B cell (primary cell): Measurements from ENCODE around the gene TBC1D4. TPM values are rescaled to one million over a fixed set of nuclear protein-coding genes. Genes with fewer than 3 reads are reported as not detected.

Experiments used
- ATAC-seq: fragments of 200-7000 bp; cut with Tn5 transposase; one replicate; pipeline ENCODE4 v1.10.0; 2021; ENCODE audit warnings: low read depth, mild to moderate bottlenecking, moderate number of reproducible peaks, moderate library complexity
- CTCF ChIA-PET: fragments of 350-600 bp; sonication (Branson Sonifier 250); formaldehyde crosslinking; loops from one replicate; lab custom pipeline; 2021; ENCODE audit warnings: antibody characterized with exemption, inconsistent platforms; lab: Charles Lee
- POLR2A ChIA-PET: fragments of 350-600 bp; sonication (Branson Sonifier 250); formaldehyde crosslinking; loops from one replicate; lab custom pipeline; 2021; ENCODE audit warnings: antibody characterized with exemption; lab: Charles Lee
- DNase-seq: peaks from one replicate; pipeline ENCODE4 v3.0.0; 2013
- H2AFZ ChIP-seq: 2 replicates; pipeline ENCODE4 v1.6.1; 2012; ENCODE audit warnings: mild to moderate bottlenecking, low read depth, low read length; ENCODE audit not compliant: insufficient read depth, poor library complexity, severe bottlenecking
- H3K27ac ChIP-seq, 2 donors: 1 replicate in 1 of 2; 2 replicates in 1 of 2; pipeline ENCODE4 v1.5.1; 2012 to 2013; ENCODE audit warnings: low read length in 2 of 2, mild to moderate bottlenecking in 2 of 2, moderate library complexity in 1 of 2
- H3K27me3 ChIP-seq, 4 experiments: fragments of 200-600 bp in 1 of 4; sonication (generic) in 1 of 4; replicated peaks in 1 of 4; 1 replicate in 2 of 4; 2 replicates in 2 of 4; pipeline versions ENCODE4 v1.6.1 to v1.7.0; 2013 to 2016; ENCODE audit warnings: low read length in 3 of 4, mild to moderate bottlenecking in 2 of 4, mixed read lengths in 1 of 4, moderate library complexity in 1 of 4; ENCODE audit not compliant: insufficient read depth in 4 of 4, control insufficient read depth in 3 of 4; ENCODE audit errors: control extremely low read depth in 1 of 4
- H3K36me3 ChIP-seq, 2 experiments: replicated peaks in 1 of 2; 1 replicate in 1 of 2; 2 replicates in 1 of 2; pipeline versions ENCODE4 v1.6.1 to v1.7.1; 2013; ENCODE audit warnings: low read length in 1 of 2; ENCODE audit not compliant: insufficient read depth in 2 of 2, control insufficient read depth in 1 of 2; ENCODE audit errors: control extremely low read depth in 1 of 2, extremely low read depth in 1 of 2
- H3K4me1 ChIP-seq, 2 donors: fragments of 200-600 bp in 1 of 2; sonication (generic) in 1 of 2; 1 replicate in 1 of 2; 2 replicates in 1 of 2; pipeline versions ENCODE4 v1.5.1 to v1.6.1; 2013 to 2017; ENCODE audit warnings: low read length in 2 of 2; ENCODE audit not compliant: control insufficient read depth in 2 of 2, insufficient read depth in 2 of 2
- H3K4me2 ChIP-seq: replicated peaks from 2 replicates; pipeline ENCODE3; 2012; ENCODE audit warnings: mild to moderate bottlenecking, low read depth, low read length; ENCODE audit not compliant: poor library complexity, severe bottlenecking
- H3K4me3 ChIP-seq, 5 experiments: fragments of 200-600 bp in 1 of 5; sonication (generic) in 1 of 5; 1 replicate in 3 of 5; 2 replicates in 2 of 5; pipeline versions ENCODE4 v1.5.1 to v1.7.0; 2011 to 2016; ENCODE audit warnings: low read length in 4 of 5, mild to moderate bottlenecking in 4 of 5, low read depth in 2 of 5, control low read depth in 1 of 5, moderate library complexity in 1 of 5; ENCODE audit not compliant: insufficient read depth in 1 of 5; ENCODE audit errors: control extremely low read depth in 1 of 5, extremely low read depth in 1 of 5
- H3K79me2 ChIP-seq: fragments of 200-600 bp; sonication (generic); one replicate; pipeline ENCODE4 v1.6.0; 2016; ENCODE audit warnings: low read length; ENCODE audit not compliant: control insufficient read depth, insufficient read depth
- H3K9ac ChIP-seq: fragments of 200-600 bp; sonication (generic); 2 replicates; pipeline ENCODE4 v1.6.1; 2017; ENCODE audit warnings: mild to moderate bottlenecking, low read length, moderate library complexity
- H3K9me3 ChIP-seq, 3 donors: one replicate each; pipeline versions ENCODE4 v1.6.1 to v1.7.1; 2013; ENCODE audit warnings: low read length in 2 of 3; ENCODE audit not compliant: control insufficient read depth in 2 of 3, insufficient read depth in 1 of 3; ENCODE audit errors: control extremely low read depth in 1 of 3
- H4K20me1 ChIP-seq: 2 replicates; pipeline ENCODE4 v1.6.0; 2012; ENCODE audit warnings: mild to moderate bottlenecking, low read length; ENCODE audit not compliant: insufficient read depth, control insufficient read depth, poor library complexity, severe bottlenecking
- H3K27ac Mint-ChIP-seq: one replicate; pipeline ENCODE4 v1.8.0; 2021; ENCODE audit warnings: mixed read lengths
- H3K27me3 Mint-ChIP-seq: one replicate; pipeline ENCODE4 v1.8.0; 2021; ENCODE audit warnings: mixed read lengths
- H3K4me1 Mint-ChIP-seq: one replicate; pipeline ENCODE4 v1.8.0; 2021; ENCODE audit warnings: mixed read lengths
- H3K4me3 Mint-ChIP-seq: one replicate; pipeline ENCODE4 v1.8.0; 2021; ENCODE audit warnings: mixed read lengths
- H3K9me3 Mint-ChIP-seq: one replicate; pipeline ENCODE4 v1.8.0; 2022; ENCODE audit warnings: mixed read lengths; ENCODE audit not compliant: insufficient read depth
- CTCF ChIP-seq: fragments of 200-600 bp; IDR thresholded peaks from one replicate; pipeline ENCODE4 v1.8.0; 2022; ENCODE audit warnings: antibody characterized with exemption, mild to moderate bottlenecking
- EZH2 ChIP-seq: IDR thresholded peaks from 2 replicates; pipeline ENCODE4 v1.6.1; 2012; ENCODE audit warnings: borderline replicate concordance, low read depth, mild to moderate bottlenecking, moderate library complexity, low read length; ENCODE audit not compliant: insufficient read depth, poor library complexity, severe bottlenecking
- WGBS: methylation state at CpG from one replicate; pipeline ENCODE4 v1.1.5; 2013; ENCODE audit warnings: missing lambda C conversion rate; ENCODE audit not compliant: insufficient coverage; 5-methylcytosine and 5-hydroxymethylcytosine counted together
- intact Hi-C: fragments of 100-400 bp; cut with micrococcal nuclease; formaldehyde crosslinking; loops from one replicate; pipeline ENCODE4 v1.10.0; 2022
- polyA plus RNA-seq: library from polyadenylated mRNA; depleted of rRNA; stranded (reverse); fragments of >200 nt; gene quantifications from 2 replicates; pipeline ENCODE4 v1.2.3, GENCODE V29; 2012
- total RNA-seq, 2 donors: library from RNA; stranded (reverse); fragments of 120-200 nt in 1 of 2; gene quantifications; 1 replicate in 1 of 2; 2 replicates in 1 of 2; pipeline versions ENCODE4 v1.2.3 to v1.2.4, GENCODE V29; 2013 to 2022

The TBC1D4 gene
- total and polyA plus RNA-seq, 2 donors (not counting 1 experiment from before 2014, with no cell fraction given) = 1.6 to 3.5 TPM

- intact Hi-C loops = no loop called here
- no peak overlapping the region for H3K27ac ChIP-seq
- no peaks in the 10 kb centered on the region for H3K4me1 ChIP-seq
- no peaks in the 10 kb centered on the region for H3K36me3 ChIP-seq
- WGBS = no CpG with 5 or more reads among the region's 5 CpGs
- H3K27ac Mint-ChIP-seq = no peak overlapping the region
- H3K4me3 Mint-ChIP-seq = no peak overlapping the region
- DNase-seq = no peak
- H3K27me3 ChIP-seq = no peaks in the 10 kb centered on the region
- TF ChIP-seq CTCF (no peak), EZH2 (no peak)
- no peaks in the 10 kb centered on the region for H3K9me3 Mint-ChIP-seq
- H3K4me3 ChIP-seq = no peak overlapping the region
- no peaks in the 10 kb centered on the region for H3K9me3 ChIP-seq
- no peaks in the 10 kb centered on the region for H3K79me2 ChIP-seq
- H3K4me1 Mint-ChIP-seq = no peaks in the 10 kb centered on the region
- H3K9ac ChIP-seq = no peak overlapping the region
- no peak overlapping the region for H3K4me2 ChIP-seq
- peaks cover 1% of the 10 kb centered on the region for H3K27me3 Mint-ChIP-seq
- ATAC-seq = no peak
- ChIA-PET POLR2A (no interaction called here), CTCF (no interaction called here)
- no peak overlapping the region for H2AFZ ChIP-seq
- H4K20me1 ChIP-seq = no peaks in the 10 kb centered on the region
These were observed 21.3 kb downstream of the TBC1D4 start for GRCh38 chr13:75460644-75461043.

GRCh38 chr13:75458696-75459422 is 23.1 kb downstream of the TBC1D4 start:
- no peak overlapping the region for H3K9ac ChIP-seq
- H3K4me1 ChIP-seq = no peaks in the 10 kb centered on the region
- H3K4me2 ChIP-seq = no peak overlapping the region
- intact Hi-C loops = no loop called here
- ChIA-PET POLR2A (no interaction called here), CTCF (no interaction called here)
- no peaks in the 10 kb centered on the region for H3K27me3 ChIP-seq
- H3K36me3 ChIP-seq = no peaks in the 10 kb centered on the region
- TF ChIP-seq EZH2 = no peak
- no peak for TF ChIP-seq CTCF
- H4K20me1 ChIP-seq = no peaks in the 10 kb centered on the region
- no peaks in the 10 kb centered on the region for H3K9me3 ChIP-seq
- no peak overlapping the region for H2AFZ ChIP-seq
- H3K4me3 Mint-ChIP-seq = no peak overlapping the region
- H3K27ac ChIP-seq = no peak overlapping the region
- DNase-seq = no peak
- no peaks in the 10 kb centered on the region for H3K4me1 Mint-ChIP-seq
- H3K27ac Mint-ChIP-seq = no peak overlapping the region
- no peaks in the 10 kb centered on the region for H3K79me2 ChIP-seq
- no peak for ATAC-seq
- H3K9me3 Mint-ChIP-seq = no peaks in the 10 kb centered on the region
- peaks cover 4% of the 10 kb centered on the region for H3K27me3 Mint-ChIP-seq
- 84% methylated on average over 6 of the region's 6 CpGs for WGBS
- H3K4me3 ChIP-seq = no peak overlapping the region
